Colon (tissue), 2 donors: ENCODE measurements around the gene BRAT1.

ENCODE experiments used
- FAIRE-seq: peaks from 2 replicates; lab custom pipeline; 2012; peaks lifted over from hg19 to GRCh38; lab: Jason Lieb, UNC
- donor health status: control.
- donor health status: control.

Gene BRAT1

DNA sequence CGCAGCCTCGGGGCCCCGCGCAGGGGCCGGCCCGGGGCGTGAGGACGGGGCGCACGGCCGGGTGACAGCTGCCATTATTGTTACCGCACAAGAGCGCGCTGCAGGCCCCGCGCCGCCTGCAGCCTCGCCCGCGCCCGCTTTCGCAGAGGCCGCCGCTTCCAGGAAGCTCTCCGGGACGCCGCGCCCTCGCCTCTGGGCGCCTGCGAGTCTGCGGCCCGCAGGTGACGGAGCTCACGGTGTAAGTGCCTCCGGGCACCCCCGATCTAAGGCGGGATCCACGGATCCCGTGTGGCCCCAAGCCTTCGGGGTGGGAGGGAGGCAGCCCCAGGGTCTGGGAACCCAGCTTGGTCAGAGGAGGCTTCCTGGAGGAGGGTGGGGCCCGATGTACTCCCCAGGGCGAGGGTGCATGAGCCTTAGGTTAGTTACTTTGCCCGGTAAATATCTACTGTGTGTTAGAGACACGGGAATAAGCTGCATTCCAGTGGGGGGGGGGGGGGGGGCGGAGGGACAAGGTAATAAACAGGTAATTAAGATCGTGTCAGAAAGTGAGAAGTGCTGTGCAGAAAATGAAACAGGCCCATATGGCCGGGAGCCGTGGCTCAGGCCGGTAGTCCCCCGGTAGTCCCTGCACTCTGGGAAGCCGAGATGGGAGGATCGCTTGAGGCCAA is 4.1 kb upstream of the BRAT1 start:
- FAIRE-seq, result no peak

DNA sequence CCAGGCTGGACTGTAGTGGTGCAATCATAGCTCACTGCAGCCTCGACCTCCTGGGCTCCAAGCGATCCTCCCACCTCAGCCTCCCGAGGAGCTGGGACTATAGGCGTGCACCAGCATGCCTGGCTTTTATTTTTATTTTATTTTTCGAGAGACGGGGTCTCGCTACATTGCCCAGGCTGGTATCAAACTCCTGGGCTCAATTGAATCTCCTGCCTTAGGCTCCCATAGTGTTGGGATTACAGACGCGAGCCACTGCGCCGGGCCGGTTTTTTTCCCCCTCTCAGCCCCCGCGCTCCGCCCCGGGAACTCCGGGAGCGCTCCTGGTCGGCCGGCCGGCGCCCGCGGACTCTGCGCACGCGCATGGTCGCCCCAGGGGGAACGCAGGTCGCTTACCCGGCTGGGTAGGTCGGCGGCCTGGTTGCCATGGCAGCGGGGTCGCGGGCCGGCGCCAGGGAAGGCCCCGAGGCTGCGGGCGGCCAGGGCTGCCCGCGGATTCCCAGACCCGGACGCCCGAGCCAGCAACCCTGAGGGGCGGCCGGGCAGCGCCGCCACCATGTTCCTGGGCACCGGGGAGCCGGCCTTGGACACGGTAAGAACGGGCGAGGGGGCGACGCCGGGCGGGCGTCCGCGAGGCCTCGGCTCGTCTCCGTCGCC is 3.4 kb upstream of the BRAT1 start, which contains the start of gene IQCE:
Gene IQCE (plus strand): TSS at position 351 of the 654 bp plus-strand sequence. CDS start 203 bp downstream, at position 554.
- no peak for FAIRE-seq

DNA sequence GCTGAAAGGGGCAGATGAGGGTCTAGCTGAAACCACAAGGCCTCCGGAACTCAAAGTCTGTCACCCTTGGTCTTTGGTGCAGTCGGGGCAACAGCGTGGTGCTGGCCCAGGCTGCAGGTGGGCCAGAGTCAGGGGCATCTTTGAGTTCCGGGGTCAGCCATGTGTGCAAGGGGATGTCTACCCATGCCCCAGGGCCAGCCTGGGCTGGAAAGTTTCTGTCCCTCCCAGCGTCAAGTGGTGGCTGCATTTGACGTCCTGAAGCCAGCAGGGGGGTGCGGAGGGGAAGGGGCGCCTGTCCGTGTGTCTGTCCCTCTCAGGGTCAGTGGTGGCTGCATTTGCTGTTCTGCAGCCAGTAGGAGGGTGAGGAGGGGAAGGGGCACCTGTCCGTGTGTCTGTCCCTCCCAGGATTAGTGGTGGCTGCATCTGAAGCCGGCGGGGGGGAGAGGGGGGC is 638 bp downstream of the BRAT1 start:
- no peak for FAIRE-seq

DNA sequence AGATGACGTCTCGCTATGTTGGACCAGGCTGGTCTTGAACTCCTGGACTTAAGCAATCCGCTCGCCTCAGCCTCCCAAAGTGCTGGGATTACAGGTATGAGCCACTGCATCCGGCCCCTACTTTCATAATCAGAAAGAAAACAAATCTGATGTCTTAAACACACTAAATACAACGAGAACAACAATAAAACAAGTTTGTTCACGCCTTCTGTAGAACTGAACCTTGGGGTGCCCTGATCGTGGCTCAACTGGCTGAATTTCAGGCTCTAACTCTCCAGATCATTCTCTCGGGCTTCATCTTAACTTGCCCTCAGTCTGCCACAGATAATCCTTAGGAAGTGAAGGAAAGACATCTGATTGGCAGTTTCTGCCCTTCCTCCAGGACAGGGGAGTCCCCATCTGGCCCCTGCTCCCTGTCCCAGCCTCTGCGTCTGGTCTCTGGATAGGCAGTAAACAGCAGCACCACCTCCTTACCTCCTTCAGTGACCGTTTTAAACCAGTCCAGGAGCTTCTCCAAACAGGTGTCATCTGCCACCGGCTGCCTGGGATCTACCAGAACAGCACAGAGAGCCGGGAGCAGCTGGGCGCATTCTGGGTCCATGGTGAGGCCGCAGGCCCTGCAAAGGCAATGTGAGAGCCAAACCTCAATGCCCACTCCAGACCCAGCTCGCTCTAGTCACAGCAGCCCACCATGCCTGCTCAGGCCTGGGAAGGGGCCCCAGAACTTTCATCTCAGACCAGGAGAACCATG is 1.3 kb downstream of the BRAT1 start:
- no peak for FAIRE-seq

DNA sequence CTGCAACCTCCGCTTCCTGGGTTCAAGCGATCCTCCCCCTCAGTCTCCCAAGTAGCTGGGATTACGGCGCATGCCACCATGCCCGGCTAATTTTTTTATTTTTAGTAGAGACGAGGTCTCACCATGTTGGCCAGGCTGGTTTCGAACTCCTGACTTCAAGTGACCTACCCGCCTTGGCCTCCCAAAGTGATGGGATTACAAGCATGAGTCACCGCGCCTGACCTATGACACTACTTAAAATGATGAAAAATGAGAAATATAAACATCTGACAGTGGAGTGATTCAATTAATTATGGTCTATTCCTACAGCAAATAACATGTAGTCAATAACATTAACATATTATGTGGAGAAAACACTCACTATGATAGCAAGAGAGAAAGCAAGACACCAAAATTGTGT is 2.2 kb downstream of the BRAT1 start:
- FAIRE-seq, result no peak

DNA sequence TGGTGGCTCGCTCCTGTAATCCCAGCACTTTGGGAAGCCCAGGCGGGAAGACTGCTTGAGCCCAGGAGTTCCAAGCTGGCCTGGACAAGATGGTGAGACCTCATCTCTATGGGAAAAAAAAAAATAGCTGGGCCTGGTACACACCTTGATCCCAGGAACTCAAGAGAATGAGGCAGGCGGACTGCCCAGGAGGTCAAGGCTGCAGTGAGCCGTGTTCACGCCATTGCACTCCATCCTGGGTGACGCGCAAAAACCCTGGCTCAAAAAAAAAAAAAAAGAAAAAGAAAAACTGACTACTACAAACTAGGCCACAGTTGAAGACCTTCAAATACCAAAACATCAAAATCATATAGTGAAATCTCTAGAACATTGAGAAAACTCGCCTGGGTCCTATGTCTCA is 3.9 kb downstream of the BRAT1 start:
- no peak for FAIRE-seq

DNA sequence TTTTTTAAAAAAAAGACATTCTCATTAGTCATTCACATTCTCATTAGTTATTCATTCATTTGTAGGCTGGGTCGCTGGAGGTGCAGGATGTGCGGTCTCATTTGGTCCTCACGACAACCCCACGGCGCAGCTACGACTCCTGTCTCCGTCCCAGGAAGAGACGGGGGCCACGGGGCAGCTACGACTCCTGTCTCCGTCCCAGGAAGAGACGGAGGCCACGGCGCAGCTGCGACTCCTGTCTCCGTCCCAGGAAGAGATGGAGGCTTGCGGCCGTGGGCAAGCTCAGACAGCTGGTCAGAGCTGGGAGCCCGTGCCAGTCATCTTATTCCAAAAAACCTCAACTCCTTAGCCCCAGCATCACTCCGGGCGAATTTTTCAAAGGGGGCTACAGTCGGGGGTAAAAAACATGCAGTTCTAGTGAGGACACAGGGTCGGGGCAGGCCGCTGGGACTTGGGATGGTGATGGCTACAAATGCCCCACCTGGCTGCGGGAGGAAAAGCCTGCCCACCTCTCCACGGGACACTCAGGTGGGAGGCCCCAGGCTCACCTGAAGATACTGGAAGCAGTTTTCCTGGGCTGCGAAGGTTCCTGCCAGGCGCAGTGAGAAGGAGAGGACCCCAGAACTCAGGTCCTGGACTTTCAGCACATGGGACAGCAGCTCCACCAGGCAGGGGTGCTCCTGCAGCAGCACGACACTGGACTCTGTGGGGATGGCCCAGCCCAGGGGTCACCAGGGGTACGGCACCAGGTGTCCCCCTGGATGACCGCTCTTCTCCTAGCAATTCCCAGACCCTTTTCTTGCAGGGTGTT is 8.3 kb downstream of the BRAT1 start:
- FAIRE-seq, result no peak

DNA sequence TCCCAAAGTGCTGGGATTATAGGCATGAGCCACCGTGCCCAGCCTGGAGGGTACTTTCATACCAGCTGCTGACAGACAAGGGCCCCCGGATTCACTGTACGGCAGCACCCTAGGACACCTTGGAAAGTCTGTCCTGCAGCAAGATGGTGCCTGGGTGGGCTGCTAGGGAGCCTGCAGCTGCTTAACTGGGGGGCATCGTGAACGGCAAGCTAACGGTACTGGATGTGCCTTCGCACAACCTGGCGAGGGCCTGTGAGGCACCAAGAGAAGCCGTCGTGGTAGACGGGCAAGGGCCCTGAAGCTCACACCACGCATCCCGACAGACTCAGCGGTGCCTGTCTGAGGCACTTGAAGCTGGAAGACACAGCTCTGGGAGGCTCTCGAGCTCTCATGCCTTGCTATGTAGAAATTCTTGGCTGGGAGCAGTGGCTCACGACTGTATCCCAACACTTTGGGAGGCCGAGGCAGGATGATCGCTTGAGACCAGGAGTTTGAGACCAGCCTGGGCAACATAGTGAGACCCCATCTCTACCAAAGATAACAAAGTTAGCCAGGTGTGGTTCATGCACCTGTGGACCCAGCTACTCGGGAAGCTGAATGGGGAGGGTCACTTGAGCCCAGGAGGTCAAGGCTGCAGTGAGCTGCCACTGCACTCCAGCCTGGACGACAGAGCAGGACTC is 9.4 kb downstream of the BRAT1 start:
- no peak for FAIRE-seq

DNA sequence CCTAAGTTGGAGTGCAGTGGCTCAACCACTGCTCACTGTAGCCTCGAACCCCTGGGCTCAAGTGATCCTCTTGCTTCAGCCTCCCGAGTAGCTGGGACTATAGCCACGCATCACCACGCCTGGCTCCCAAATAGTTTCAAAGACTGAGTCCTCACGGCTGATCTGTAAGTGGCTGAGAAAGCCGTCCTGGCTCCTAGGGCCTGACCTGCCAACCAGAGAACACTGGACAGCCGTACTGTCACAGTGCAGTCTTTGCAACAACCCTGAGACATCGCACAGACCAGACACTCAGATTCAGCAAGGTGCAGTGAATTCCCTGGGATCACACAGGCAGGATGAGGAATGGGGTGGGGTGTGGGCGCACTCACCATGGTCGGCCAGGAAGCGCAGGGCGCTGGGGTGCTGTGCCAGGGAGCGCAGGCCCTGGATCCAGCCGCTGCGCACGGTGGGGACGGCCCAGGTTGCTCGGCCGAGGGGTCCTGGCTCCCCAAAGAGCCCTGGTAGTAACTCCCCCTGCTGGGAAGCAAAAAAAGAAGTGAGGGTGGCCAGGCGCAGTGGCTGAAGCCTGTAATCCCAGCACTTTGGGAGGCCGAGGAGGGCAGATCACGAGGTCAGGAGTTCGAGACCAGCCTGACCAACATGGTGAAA is 10.7 kb downstream of the BRAT1 start:
- FAIRE-seq, result no peak

DNA sequence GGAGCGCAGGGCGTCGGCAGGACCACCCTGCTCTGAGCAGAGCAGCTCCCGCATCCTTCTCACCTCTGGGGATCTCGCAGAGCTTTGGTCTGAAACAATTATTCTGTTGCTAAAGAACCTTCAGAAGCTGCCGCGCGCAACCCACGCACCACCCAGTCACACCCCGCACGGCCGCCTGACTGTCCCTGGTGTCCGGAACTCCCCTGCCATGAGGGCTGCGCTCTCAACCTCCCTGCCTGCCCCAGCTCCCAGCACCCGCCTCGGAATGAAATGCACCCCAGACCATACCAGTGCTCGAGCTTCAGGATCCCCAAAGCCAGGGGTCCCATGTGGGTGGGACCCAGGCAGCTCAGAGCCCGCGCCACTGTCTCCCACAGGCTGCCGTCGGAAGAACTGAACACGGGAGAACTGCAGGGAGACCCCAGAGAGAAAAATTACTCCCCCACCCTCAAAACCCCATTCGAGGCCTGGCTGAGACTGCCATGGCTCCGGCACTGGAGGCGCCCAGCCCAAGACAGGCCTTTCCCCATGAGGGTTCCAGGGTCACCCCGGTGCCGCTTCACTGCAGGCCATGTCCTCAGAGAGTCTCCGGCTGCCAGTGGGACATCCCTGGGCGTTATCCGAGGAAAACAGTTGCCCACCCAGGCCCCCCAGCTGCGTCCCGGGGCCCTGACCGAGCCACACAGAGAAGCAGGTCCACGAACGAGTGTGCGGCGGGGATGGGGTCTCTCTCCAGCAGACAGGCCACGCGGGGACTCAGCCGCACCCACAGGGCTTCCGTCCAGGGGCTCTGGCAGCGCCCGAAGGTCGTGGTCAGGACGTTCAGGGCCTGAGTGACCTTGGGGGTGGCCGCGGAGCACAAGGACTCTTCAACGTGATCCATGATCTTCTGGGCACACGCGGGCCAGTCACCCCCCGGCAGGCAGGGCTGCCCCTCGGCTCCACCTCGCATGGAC is 12.1 kb downstream of the BRAT1 start:
- FAIRE-seq, result no peak

DNA sequence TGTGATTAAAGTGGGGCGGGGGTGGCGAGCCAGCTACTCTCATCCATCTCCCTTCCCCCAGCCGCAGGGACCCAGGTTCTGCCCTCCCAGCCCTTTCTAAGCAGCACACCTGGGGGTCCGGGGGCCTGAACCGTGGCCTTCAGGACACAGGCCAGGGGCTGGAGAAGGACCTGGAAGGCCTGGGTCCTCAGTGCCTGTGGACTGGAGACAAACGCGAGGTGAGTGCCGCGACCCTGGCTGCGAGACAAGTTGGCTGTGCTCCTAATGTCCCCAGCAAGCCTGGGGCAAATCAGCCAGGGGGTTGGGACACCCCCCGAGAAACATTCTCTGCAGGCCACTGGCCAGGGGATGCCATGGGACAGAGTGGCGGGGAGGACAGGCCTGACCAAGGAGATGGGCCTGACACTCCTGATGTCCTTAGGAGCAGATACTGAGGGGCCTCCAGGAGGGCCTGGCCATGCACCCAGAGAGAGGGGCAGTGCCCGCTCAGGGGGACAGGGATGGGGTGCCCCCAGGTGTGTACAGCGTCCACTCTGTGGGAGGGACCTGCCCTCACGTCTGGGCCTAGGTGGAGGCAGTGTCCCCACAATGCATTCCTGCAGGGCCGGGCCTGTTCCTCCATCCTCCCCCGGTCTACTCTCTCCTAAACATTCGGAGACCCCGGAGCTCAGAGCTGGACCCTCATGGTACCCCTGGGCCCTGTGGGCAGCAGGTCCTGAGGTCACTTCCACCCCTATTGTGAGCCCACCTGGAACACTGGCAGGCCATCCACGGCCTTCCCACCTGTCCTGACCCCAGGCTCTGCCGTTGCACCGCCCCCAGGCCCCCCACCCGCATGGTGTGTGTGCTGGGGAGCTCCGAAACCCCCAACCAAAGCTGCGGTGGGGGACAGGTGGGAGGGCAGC is 13.1 kb downstream of the BRAT1 start:
- FAIRE-seq, result no peak

DNA sequence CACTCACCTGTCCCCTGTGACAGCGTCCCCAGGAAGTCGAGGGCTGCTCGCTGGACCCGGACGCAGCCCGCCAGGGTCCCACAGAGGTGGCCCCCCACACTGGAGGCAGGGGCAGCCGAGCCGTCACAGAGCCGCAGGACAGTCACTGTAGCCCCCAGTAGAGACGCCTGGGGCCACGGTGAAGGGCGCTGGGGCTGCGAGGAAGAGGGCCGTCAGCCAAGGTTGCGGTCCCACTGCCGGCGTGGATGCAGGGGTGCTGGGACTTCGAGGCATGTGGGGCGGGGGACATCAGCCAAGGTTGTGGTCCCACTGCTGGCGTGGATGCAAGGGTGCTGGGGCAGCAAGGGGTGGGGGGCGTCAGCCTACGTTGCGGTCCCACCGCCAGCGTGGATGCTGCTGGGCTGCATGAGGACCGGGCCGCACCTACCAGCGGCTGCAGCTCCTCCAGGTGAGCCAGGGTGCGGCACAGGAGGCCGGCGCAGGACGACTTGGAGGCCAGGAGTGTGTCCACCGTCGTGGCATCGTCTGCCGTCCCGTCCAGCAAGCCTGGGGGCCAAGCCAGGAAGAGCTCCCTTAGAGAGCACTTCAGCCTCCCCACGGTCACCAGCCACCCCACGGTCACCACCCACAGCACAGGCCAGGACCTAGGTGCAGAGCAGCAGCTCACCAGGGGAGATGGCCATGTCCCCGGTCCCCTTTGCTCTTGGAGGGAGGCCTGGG is 13.9 kb downstream of the BRAT1 start:
- FAIRE-seq, result no peak

DNA sequence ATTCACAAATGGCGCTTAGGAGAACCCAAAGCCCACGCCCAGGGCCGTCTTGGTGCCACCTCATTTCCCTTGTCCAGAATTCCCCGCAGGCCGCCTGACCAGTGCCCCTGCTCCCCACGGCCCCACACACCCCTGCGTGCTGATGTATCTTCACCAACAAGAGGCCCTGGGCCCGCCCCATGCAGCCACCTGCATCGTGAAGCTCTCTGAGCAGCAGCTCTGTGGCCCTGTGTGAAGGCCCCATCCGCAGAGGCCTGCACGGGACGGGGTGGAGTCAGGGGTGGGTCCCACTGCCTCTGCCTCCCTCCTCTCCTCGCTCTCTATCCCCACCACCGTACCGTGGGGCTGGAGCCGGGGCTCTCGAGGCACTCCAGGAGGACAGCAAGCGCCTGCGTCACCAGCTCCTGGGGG is 14.7 kb downstream of the BRAT1 start:
- FAIRE-seq, result no peak

DNA sequence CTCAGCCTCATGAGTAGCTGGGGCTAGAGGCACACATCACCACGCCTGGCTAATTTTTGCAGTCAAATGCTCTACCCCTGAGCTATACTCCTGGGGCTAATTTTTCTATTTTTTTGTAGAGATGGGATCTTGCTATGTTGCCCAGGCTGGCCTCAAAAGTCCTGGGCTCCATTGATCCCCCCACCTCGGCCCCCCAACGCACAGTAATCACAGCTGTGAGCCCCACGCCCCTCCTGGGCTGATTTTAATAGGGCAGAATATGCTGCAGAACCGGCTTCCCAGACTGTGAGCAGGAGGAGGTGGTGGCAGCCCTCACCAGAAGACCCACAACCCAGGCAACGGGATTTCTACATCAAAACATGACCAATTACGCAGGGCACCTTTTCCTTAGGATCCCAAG is 15.2 kb downstream of the BRAT1 start:
- no peak for FAIRE-seq

DNA sequence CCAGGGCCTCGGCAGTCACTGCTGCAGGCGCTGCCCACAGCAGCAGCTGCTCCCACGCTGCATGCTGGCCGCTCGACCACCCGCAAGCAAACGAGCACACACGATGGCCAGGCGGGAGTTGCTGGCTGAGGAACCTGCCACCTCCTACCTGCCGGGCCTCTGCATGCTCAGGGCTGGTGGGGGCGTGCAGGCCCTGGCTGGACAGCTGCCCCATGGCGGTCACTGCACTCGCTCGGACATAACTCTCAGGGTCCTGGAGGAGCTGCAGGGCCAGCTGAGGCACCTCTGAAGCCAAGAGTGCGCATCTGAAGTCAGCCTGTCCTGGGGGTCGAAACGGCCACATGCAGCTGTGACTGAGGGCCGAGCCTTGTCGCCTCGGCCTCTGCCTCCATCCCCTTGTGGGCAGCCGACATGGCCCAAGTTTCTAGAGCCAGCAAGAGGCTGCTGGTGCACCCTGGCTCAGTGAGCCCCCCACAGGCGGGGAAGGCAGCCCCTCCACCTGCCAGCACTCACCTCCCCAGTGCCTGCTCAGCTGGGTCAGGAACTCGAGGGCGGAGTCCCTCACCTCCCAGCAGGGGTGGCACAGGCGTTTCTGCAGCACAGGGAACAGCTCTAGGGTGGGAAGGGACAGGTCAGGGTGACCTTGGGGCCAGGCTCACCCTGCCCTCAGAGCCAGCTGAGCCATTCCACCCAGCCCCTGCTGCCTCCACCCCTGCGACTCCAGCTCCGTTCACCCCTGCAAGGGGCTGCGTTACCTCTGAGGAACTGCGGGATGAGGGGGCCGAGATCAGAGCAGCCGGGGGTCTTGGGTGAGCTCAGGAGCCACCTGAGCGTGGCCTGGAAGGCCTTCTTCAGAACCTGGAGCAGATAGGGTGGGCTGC is 16.1 kb downstream of the BRAT1 start:
- FAIRE-seq, result no peak

DNA sequence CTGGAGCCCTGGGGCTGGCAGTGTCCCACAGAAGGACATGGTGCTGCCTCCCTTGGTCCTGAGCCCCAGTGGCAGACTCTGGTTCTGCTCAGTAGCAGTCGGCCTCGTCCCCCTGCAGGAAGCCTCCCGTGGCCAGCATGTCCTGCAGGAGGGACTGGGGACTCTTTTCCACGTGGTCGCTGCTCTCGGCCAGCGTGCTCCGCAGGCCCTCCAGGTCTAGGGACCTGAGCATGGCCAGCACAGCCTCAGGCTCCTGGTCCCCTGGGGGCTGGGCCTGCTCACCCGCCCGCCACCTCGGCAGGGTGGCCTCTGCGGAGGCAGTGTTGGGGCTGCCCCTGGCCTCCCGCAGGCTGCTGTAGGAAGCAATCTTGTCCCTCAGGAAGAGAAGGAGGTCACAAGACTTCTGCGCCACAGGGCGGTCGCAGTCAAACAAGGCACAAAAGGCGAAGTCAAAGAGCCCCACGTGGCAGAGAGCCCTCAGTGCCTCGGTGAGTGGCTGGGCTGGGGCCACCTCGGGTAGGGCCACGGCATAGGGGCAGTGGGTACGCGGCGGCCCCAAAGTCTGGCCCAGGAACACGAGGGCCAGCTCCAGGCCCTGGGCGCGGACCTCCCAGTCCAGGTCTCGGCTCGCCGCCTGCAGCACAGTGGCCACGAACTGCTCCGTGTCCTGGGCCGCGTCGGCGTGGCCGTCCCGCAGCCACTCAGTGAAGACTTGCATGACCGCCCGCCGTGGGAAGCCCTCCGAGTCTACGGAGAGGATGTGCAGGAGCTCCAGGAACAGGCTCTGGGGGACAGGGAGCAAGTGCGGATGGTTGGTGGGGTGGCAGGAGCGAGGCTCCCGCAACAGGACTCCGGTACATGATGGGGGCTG is 17.1 kb downstream of the BRAT1 start:
- no peak for FAIRE-seq
